ENCODE data around the gene PEX3.

PEX3 gene

DNA sequence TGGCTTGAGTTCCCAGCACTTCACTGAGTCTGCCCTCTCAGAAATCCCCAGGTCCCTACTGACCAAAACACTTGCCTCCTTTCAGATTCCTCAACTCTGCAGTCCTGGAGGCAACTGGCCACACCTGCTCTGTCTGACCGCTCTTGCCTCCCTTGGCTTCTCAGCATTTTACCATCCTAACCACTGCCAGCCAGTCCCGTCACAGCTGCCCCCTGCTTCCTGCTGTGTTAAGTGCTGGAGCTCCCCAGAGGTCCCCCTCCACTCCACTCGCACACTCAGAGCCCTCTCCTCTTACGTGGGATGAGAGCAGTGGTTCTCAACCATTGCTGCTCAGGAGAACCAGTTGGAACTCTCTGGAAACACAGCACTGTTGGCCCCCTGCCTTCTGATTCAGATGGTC lies 20.6 kb upstream of the PEX3 start:
- TF ChIP-seq, protein P1, sequence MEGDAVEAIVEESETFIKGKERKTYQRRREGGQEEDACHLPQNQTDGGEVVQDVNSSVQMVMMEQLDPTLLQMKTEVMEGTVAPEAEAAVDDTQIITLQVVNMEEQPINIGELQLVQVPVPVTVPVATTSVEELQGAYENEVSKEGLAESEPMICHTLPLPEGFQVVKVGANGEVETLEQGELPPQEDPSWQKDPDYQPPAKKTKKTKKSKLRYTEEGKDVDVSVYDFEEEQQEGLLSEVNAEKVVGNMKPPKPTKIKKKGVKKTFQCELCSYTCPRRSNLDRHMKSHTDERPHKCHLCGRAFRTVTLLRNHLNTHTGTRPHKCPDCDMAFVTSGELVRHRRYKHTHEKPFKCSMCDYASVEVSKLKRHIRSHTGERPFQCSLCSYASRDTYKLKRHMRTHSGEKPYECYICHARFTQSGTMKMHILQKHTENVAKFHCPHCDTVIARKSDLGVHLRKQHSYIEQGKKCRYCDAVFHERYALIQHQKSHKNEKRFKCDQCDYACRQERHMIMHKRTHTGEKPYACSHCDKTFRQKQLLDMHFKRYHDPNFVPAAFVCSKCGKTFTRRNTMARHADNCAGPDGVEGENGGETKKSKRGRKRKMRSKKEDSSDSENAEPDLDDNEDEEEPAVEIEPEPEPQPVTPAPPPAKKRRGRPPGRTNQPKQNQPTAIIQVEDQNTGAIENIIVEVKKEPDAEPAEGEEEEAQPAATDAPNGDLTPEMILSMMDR (IDR thresholded peaks at IDR 0.05): no peak

GRCh38 chr6:143431226-143431625 lies 19.4 kb upstream of the PEX3 start:
- TF ChIP-seq, protein P1 (IDR thresholded peaks at IDR 0.05): no peak

GRCh38 chr6:143432588-143432987 lies 18.0 kb upstream of the PEX3 start:
- TF ChIP-seq, protein P1 (IDR thresholded peaks at IDR 0.05): no peak

DNA sequence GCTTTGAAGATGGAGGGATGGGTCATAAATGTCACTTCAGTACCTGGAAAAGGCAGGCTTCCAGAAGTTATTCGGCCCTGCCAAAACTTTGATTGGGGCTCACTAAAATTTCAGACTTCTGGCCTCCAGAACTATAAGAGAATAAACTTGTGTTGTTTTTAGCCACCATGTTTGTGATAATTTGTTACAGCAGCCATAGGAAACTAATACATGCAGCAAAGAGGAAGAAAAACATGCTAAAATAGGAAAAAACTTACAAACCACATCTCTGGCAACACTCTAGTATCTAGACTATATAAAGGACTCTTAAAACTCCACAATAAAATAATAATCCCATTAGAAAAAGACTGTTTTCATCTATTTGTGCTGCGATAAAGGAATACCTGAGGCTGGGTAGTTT lies 9.6 kb upstream of the PEX3 start:
- TF ChIP-seq, protein P1 (IDR thresholded peaks at IDR 0.05): no peak

DNA sequence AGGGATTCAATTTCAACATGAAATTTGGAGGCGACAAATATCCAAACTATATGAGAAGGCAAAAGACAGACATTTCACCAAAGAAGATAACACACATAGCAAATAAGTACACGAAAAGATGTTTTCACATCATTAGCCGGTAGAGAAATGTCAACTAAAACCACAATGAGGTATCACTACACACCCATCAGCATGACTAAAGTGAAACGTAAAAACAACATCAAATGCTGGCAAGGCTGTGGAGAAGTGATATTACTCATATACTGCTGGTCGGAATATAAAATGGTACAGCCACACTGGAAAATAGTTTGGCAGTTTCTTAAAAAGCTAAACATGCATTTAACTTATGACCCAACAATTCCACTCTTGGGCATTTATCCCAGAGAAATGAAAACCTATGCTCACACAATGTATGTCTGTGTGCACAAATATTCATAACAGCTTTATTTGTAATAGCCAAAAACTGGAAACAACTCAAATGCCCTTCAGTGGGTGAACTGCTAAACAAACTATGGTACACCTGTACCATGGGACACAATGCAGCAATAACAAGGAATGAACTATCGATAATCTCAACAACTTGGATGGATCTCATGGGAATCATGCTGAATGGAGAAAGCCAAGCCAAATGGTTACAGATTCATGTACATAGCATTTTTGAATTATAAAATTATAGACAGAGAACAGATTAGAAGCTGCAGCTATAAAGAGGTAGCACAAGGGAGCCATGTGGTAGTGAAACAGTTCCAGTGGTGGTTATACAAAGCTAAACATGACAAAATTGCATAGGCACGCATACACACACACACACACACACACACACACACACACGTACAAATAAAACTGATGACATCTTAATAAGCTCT lies 8.7 kb upstream of the PEX3 start:
- TF ChIP-seq, protein P1 (IDR thresholded peaks at IDR 0.05): no peak

GRCh38 chr6:143443096-143443495 lies 7.5 kb upstream of the PEX3 start:
- TF ChIP-seq, protein P1 (IDR thresholded peaks at IDR 0.05): no peak

DNA sequence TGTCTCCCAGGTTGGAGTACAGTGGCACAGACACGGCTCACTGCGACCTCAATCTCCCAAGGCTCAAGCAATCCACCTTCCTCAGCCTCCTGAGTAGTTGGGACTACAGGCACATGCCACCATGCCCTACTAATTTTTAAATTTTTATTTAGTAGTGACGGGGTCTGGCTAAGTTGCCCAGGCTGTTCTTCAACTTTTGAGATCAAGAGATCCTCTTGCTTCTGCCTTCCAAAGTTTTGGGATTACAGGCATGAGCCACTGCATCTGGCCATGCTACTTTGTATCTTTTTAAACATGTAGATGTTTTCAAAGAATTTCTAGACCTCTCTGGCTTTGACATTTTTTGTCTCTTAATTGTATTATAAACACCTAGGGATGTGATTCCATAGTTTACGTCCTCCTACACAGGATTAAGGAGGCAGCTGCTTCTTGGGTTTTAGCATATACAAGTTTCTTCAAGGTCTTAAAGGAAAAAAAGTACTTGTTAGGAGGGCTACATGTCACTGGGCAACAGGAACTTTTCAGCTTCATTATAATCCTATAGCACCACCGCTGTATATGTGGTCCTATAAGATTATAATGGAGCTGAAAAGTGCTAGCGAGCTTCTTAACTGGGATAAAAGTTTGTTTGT lies 1.4 kb upstream of the PEX3 start:
- TF ChIP-seq, protein P1 (IDR thresholded peaks at IDR 0.05): no peak

Measured in LNCAP (cell line).